HepG2 (cell line): ENCODE results near the gene TFF1. TPM values are rescaled to one million over a fixed set of nuclear protein-coding genes. Genes with fewer than 3 reads are reported as not detected.

Experiments
- ATAC-seq: fragments of 200-7000 bp; cut with Tn5 transposase; 3 replicates; pipeline ENCODE4 v1.9.1; 2020; ENCODE audit warnings: mild to moderate bottlenecking, moderate library complexity
- BruUV-seq: library from RNA; stranded (reverse); fragments of 400-500 nt; replicated peaks from 2 replicates; lab custom pipeline; 2021; lab: Mats Ljungman, UMichigan
- CTCF ChIA-PET: fragments of 300-600 bp; formaldehyde crosslinking; extraction: SDS; loops from one replicate; lab custom pipeline; 2021; ENCODE audit warnings: low total read pairs, inconsistent platforms, low intra/inter-chr PET ratio; lab: Yijun Ruan, JAX
- POLR2A ChIA-PET: fragments of 350-600 bp; sonication (Branson Sonifier 250); formaldehyde crosslinking; loops from one replicate; lab custom pipeline; 2020; ENCODE audit warnings: antibody characterized with exemption, inconsistent platforms; lab: Yijun Ruan, JAX
- DNase-seq: peaks from one replicate; pipeline ENCODE4 v3.0.0-alpha.2; 2015; ENCODE audit warnings: low spot score
- FAIRE-seq: peaks from 3 replicates; lab custom pipeline; 2011; peaks lifted over from hg19 to GRCh38; lab: Jason Lieb, UNC
- H2AFZ ChIP-seq: one replicate; pipeline ENCODE4 v1.6.1; 2011; ENCODE audit warnings: low read length, inconsistent platforms
- H3K27ac ChIP-seq: fragments of 300-600 bp; 3 replicates; pipeline ENCODE4 v1.8.0; 2011; ENCODE audit warnings: mixed run types, mild to moderate bottlenecking, mixed read lengths, low read length, inconsistent platforms; ENCODE audit not compliant: insufficient read depth; ENCODE audit errors: extremely low read length
- H3K27me3 ChIP-seq, 2 experiments: fragments of 200-600 bp in 1 of 2; 2 replicates in 1 of 2; 3 replicates in 1 of 2; pipeline versions ENCODE4 v1.6.0 to v1.8.0; 2011; ENCODE audit warnings: low read length in 2 of 2, mild to moderate bottlenecking in 2 of 2, moderate library complexity in 2 of 2, inconsistent platforms in 1 of 2; ENCODE audit not compliant: insufficient read depth in 2 of 2, control insufficient read depth in 1 of 2
- H3K36me3 ChIP-seq, 2 experiments: fragments of 200-600 bp in 1 of 2; replicated peaks in 1 of 2; 2 replicates in 1 of 2; 3 replicates in 1 of 2; pipeline versions ENCODE4 v1.5.1 to v1.8.0; 2011; ENCODE audit warnings: low read length in 2 of 2, inconsistent platforms in 1 of 2; ENCODE audit not compliant: insufficient read depth in 2 of 2, control insufficient read depth in 1 of 2
- H3K4me1 ChIP-seq: 2 replicates; pipeline ENCODE4 v1.5.1; 2012; ENCODE audit warnings: low read length, inconsistent platforms; ENCODE audit not compliant: insufficient read depth
- H3K4me2 ChIP-seq: 2 replicates; pipeline ENCODE4 v1.6.0; 2011; ENCODE audit warnings: low read depth, low read length, inconsistent platforms
- H3K4me3 ChIP-seq, 3 experiments: fragments of 200-600 bp in 1 of 3; sonication (generic), shearing (Covaris generic) in 1 of 3; replicated peaks in 1 of 3; 2 replicates each; pipeline ENCODE4 v1.5.1; 2011 to 2016; ENCODE audit warnings: low read length in 3 of 3, inconsistent platforms in 2 of 3, low read depth in 2 of 3, mild to moderate bottlenecking in 2 of 3, control low read depth in 1 of 3, mixed read lengths in 1 of 3; ENCODE audit not compliant: insufficient read depth in 1 of 3
- H3K79me2 ChIP-seq: one replicate; pipeline ENCODE4 v1.6.1; 2011; ENCODE audit warnings: low read length, inconsistent platforms; ENCODE audit not compliant: insufficient read depth
- H3K9ac ChIP-seq: 2 replicates; pipeline ENCODE4 v1.6.0; 2011; ENCODE audit warnings: mild to moderate bottlenecking, low read depth, low read length, inconsistent platforms; ENCODE audit not compliant: insufficient read depth
- H3K9me3 ChIP-seq: 2 replicates; pipeline ENCODE4 v1.5.1; 2012; ENCODE audit warnings: mild to moderate bottlenecking, low read length
- H4K20me1 ChIP-seq: 2 replicates; pipeline ENCODE4 v1.6.0; 2011; ENCODE audit warnings: inconsistent platforms, mild to moderate bottlenecking, low read length, moderate library complexity; ENCODE audit not compliant: insufficient read depth
- FOXP1 ChIP-seq, 2 experiments: fragments of 450-650 bp in 1 of 2; IDR thresholded peaks; 2 replicates each; pipeline ENCODE4 v1.6.1; 2017 to 2018; ENCODE audit warnings: antibody characterized with exemption in 1 of 2
- NR2F6 ChIP-seq, 2 experiments: IDR thresholded peaks; 2 replicates each; pipeline ENCODE4 v1.6.1; 2016; ENCODE audit warnings: antibody characterized with exemption in 1 of 2, mild to moderate bottlenecking in 1 of 2
- PRPF4 ChIP-seq: fragments of 200-400 bp; formaldehyde crosslinking; IDR thresholded peaks from 2 replicates; pipeline ENCODE4 v1.6.1; 2016; ENCODE audit warnings: low read length, low read depth; ENCODE audit not compliant: poor library complexity, severe bottlenecking
- WGBS: methylation state at CpG from one replicate; pipeline ENCODE4 v1.1.6; 2017; ENCODE audit warnings: low lambda C conversion rate; 5-methylcytosine and 5-hydroxymethylcytosine counted together
- in situ Hi-C: cut with HindIII; loops from 2 replicates; pipeline ENCODE4 v1.10.0; 2017; ENCODE audit warnings: low pct_unique_long_range_greater_than_20kb; ENCODE audit not compliant: extremely low pct_ligation_motif_present
- intact Hi-C: fragments of 100-400 bp; cut with micrococcal nuclease; formaldehyde crosslinking; loops from one replicate; pipeline ENCODE4 v1.10.0; 2022; ENCODE audit not compliant: unreplicated experiment
- polyA plus RNA-seq, 8 experiments: library from polyadenylated mRNA; depleted of rRNA in 3 of 8; stranded (reverse) in 7 of 8; unstranded in 1 of 8; fragments of >200 nt; fragmentation: Illumina TruSeq in 4 of 8; extraction: Trizol in 4 of 8; gene quantifications; 2 replicates each; pipeline versions ENCODE4 v1.2.1 to v1.2.3, GENCODE V29; 2011 to 2016; ENCODE audit warnings: low read depth in 4 of 8, missing spikeins in 1 of 8, mixed read lengths in 1 of 8; ENCODE audit not compliant: insufficient read depth in 1 of 8
- total RNA-seq, 5 experiments: library from RNA; depleted of rRNA; stranded (reverse); fragments of >200 nt; fragmentation: Illumina TruSeq; extraction: Trizol; gene quantifications; 2 replicates each; pipeline ENCODE4 v1.2.3, GENCODE V29; 2016; ENCODE audit warnings: low read depth in 1 of 5
- TF ChIP-seq, protein P1 (sequence below): sonication (generic); formaldehyde crosslinking; conservative IDR thresholded peaks from 2 replicates; pipeline ENCODE4 v1.8.0; 2022; ENCODE audit warnings: missing genetic modification reagents

TFF1 gene
- total and polyA plus RNA-seq, 2 of the 13 experiments (the other 11 are each of a cell fraction or from before 2014, with no cell fraction given), result 0.24 to 19.4 TPM

DNA sequence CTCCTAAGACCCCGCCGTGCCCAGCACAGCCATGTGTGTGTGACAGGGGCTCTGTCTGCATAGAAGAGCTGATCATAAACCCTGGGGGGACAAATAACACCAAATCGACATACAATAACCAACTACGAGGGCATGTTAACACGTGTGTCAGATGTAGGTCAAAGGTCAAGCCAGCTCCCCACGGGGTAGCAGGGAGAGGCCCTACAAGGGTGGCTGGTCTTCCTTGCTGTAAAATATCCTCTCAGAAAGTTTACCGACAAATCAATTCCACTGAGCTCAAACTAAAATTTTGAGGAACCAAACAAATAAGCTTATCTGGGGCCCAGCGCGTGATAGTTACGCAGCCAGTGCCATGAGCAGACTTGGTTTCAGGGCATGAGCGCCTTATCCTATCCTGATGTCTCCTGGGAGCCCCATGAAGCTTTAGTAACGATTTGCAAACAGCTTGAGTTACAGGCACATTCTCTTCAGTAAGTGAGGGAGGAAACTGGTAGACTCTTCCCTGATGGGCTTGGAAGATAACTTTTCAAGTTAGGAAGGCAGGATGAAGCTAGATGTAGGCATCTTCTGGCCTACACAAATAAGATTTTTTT lies 32.2 kb upstream of the TFF1 start:
- WGBS, result 49% methylated on average over 10 of the region's 12 CpGs
- Histone ChIP-seq H3K27ac (no peak overlapping the region), H3K4me2 (no peak overlapping the region), H3K36me3 (no peaks in the 10 kb centered on the region), H3K4me3 (no peak overlapping the region), H3K9ac (no peak overlapping the region), H3K27me3 (no peaks in the 10 kb centered on the region; a peak in 1 of 5 replicates), H2AFZ (no peak overlapping the region), H4K20me1 (no peaks in the 10 kb centered on the region), H3K9me3 (peaks cover 9% of the 10 kb centered on the region), H3K79me2 (no peaks in the 10 kb centered on the region), H3K4me1 (peaks cover 21% of the 10 kb centered on the region)
- intact Hi-C loops (no loop called here), in situ Hi-C loops (no loop called here)
- ATAC-seq (no peak), FAIRE-seq (no peak), DNase-seq (no peak)
- POLR2A ChIA-PET, result interaction anchor here (0.6 to 1.8 kb wide), 3 partner anchors 9 to 36 kb away, joined by 3 to 6 read pairs (median 4); no protein-coding TSS in a partner anchor
- no peak for TF ChIP-seq PRPF4
- no peak for TF ChIP-seq FOXP1 (IDR thresholded peaks at IDR 0.05)
- TF ChIP-seq FOXP1 (CRISPR knock-in tag; IDR thresholded peaks at IDR 0.05), result no peak
- peak; percentile 29; the same call in 1 of the 2 replicates for TF ChIP-seq NR2F6 (IDR thresholded peaks at IDR 0.05)
- no peak for TF ChIP-seq NR2F6 (CRISPR knock-in tag; IDR thresholded peaks at IDR 0.05)
- TF ChIP-seq, protein P1, sequence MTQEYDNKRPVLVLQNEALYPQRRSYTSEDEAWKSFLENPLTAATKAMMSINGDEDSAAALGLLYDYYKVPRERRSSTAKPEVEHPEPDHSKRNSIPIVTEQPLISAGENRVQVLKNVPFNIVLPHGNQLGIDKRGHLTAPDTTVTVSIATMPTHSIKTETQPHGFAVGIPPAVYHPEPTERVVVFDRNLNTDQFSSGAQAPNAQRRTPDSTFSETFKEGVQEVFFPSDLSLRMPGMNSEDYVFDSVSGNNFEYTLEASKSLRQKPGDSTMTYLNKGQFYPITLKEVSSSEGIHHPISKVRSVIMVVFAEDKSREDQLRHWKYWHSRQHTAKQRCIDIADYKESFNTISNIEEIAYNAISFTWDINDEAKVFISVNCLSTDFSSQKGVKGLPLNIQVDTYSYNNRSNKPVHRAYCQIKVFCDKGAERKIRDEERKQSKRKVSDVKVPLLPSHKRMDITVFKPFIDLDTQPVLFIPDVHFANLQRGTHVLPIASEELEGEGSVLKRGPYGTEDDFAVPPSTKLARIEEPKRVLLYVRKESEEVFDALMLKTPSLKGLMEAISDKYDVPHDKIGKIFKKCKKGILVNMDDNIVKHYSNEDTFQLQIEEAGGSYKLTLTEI (CRISPR knock-in tag), result no peak
- BruUV-seq, result no TSS peak
- CTCF ChIA-PET, result no interaction called here
